Embryonic facial prominence (tissue), 1 donor: ENCODE results near the gene DMAP1.

ENCODE experiments used
- DNase-seq: peaks from one replicate; pipeline ENCODE4 v3.0.0-alpha.2; 2016; ENCODE audit errors: extremely low spot score

The DMAP1 gene

GRCh38 chr1:44254392-44254910 lies 41.2 kb downstream of the DMAP1 start:
- no peak for DNase-seq

GRCh38 chr1:44256762-44257554 lies 43.7 kb downstream of the DMAP1 start:
- no peak for DNase-seq

- no peak for DNase-seq
Measured at GRCh38 chr1:44259090-44259489, 45.8 kb downstream of the DMAP1 start.

- DNase-seq, result no peak
Measured at GRCh38 chr1:44260792-44261170, 47.5 kb downstream of the DMAP1 start.

GRCh38 chr1:44261171-44261817 lies 48.0 kb downstream of the DMAP1 start:
- no peak for DNase-seq

- no peak for DNase-seq
Measured at GRCh38 chr1:44261962-44262361, 48.7 kb downstream of the DMAP1 start.

GRCh38 chr1:44262414-44262813 lies 49.1 kb downstream of the DMAP1 start:
- no peak for DNase-seq

GRCh38 chr1:44262816-44263567 lies 49.7 kb downstream of the DMAP1 start:
- DNase-seq, result no peak

- DNase-seq, result no peak
Measured at GRCh38 chr1:44263568-44264450, 50.5 kb downstream of the DMAP1 start.

- DNase-seq, result no peak
Measured at GRCh38 chr1:44264451-44264771, 51.1 kb downstream of the DMAP1 start.

- DNase-seq, result no peak
Measured at GRCh38 chr1:44265656-44266358, 52.5 kb downstream of the DMAP1 start.

GRCh38 chr1:44266400-44267344 lies 53.4 kb downstream of the DMAP1 start:
- no peak for DNase-seq

- no peak for DNase-seq
Measured at GRCh38 chr1:44267438-44267837, 54.2 kb downstream of the DMAP1 start.

GRCh38 chr1:44268054-44268453 lies 54.8 kb downstream of the DMAP1 start:
- no peak for DNase-seq
